ENCODE measurements around the gene STK38L. TPM values are rescaled to one million over a fixed set of nuclear protein-coding genes. Genes with fewer than 3 reads are reported as not detected.
A peak's percentile ranks its signal among the peaks of the same experiment; 100 is the strongest.

The STK38L gene
- total and polyA plus RNA-seq, 10 of the 15 experiments (the other 5 are each of a cell fraction or from before 2014, with no cell fraction given) = 43.0 to 154 (median 115) TPM

DNA sequence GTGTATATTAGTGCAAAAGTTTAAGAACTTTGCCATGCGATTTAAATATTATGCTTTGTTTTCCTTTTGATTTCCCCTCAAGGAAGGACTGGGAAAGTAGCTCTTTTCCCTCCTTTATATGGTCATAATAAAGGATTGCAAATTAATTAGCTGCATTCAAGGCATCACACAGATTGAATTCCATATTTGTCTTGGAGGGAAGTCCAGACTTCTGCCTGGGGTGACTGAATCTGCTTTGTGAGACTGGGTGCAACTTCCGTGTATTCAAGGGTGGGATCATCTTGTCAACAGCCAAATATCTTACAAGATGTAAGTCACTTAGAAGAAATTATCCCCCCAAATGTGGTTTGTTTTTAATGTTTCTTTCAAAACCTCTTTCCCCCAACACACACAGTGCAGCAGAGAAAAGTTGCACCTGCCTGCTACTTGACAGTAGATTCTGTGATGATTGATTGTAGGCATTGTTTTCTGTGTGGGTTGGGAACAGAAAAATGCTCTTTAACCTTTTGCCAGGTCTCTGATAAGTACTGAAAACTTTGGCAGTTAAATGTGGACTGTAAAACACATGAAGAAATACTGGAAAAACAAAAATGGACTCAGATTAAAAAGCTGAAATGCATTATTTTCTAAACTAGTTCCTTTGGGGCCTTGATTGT lies 28.4 kb downstream of the STK38L start:
- ChIA-PET SMC1A (ENCODE audit: uncharacterized antibody, unreplicated experiment) (interaction anchor here (0.7 to 4.7 kb wide), 18 partner anchors 9 to 94 kb away, joined by 3 to 47 read pairs (median 8); no protein-coding TSS in a partner anchor), POLR2A (interaction anchor here (0.6 to 3.6 kb wide), 8 partner anchors 12 to 48 kb away, joined by 3 to 26 read pairs (median 14); no protein-coding TSS in a partner anchor), RAD21 (ENCODE audit: unreplicated experiment) (interaction anchor here (0.9 to 2.2 kb wide), 12 partner anchors 10 to 250 kb away, joined by 3 to 20 read pairs (median 6); partner anchors contain the start of gene MED21), CTCF (interaction anchor here (1.3 to 1.8 kb wide), 12 partner anchors 8 to 92 kb away, joined by 3 to 9 read pairs (median 5); no protein-coding TSS in a partner anchor)
- H3K9me3 ChIP-seq (replicated peaks; ENCODE audit: control insufficient read depth, insufficient read depth, low read length) = peaks cover 3% of the 10 kb centered on the region
- peak; percentile 69 for ATAC-seq
- peak; percentile 78 for FAIRE-seq
- in situ Hi-C loops (cut with MboI) (no loop called here), intact Hi-C loops (cut with micrococcal nuclease; ENCODE audit: unreplicated experiment) (no loop called here)
- H2AFZ ChIP-seq (ENCODE audit: control insufficient read depth, low read depth, low read length) = no peak overlapping the region
- peaks cover 0 to 18% of the 10 kb centered on the region in 2 experiments; a peak in 2 of 4 replicates for H3K36me3 ChIP-seq (ENCODE audit: control insufficient read depth in 2 of 2, insufficient read depth in 2 of 2, low read length in 1 of 2)
- no peak overlapping the region for H3K27ac ChIP-seq (ENCODE audit: control insufficient read depth, insufficient read depth)
- peaks cover 16% of the 10 kb centered on the region for H3K4me1 ChIP-seq (ENCODE audit: control insufficient read depth, insufficient read depth, low read length)
- no peaks in the 10 kb centered on the region for H4K20me1 ChIP-seq (ENCODE audit: control insufficient read depth, insufficient read depth)
- 98% methylated on average over 2 of the region's 2 CpGs for WGBS (ENCODE audit: insufficient coverage, insufficient replicate concordance, low lambda C conversion rate, missing lambda C conversion rate)
- H3K9ac ChIP-seq (ENCODE audit: control insufficient read depth, insufficient read depth, low read length) = no peak overlapping the region
- DNase-seq (ENCODE audit: low read depth, low spot score) = no peak
- BruUV-seq (replicated peaks) = no TSS peak
- H3K4me2 ChIP-seq (ENCODE audit: control insufficient read depth, insufficient read depth) = peak overlapping the region; percentile 39; the same call in 1 of the 2 replicates
- H3K4me3 ChIP-seq = no peak overlapping the region
- H3K27me3 ChIP-seq (replicated peaks in 1 of 2; ENCODE audit: control insufficient read depth in 2 of 2, insufficient read depth in 2 of 2, low read length in 1 of 2) = no peaks in the 10 kb centered on the region
- peaks cover 77% of the 10 kb centered on the region for H3K79me2 ChIP-seq (ENCODE audit: control insufficient read depth, insufficient read depth, low read length)
- TF ChIP-seq EP300 (IDR thresholded peaks at IDR 0.05; ENCODE audit: borderline replicate concordance in 1 of 2, control insufficient read depth in 1 of 2, low read depth in 2 of 2, low read length in 2 of 2) (peak in 1 of 2 experiments; percentile 34; a peak in 1 of 4 replicates), ZNF622 (IDR thresholded peaks at IDR 0.05) (no peak), FOS (IDR thresholded peaks at IDR 0.05; ENCODE audit: borderline replicate concordance, extremely low read depth, insufficient read length) (no peak), MTA3 (IDR thresholded peaks at IDR 0.05; ENCODE audit: borderline replicate concordance, low read length) (no peak), NR2F1 (conservative IDR thresholded peaks at IDR 0.05) (peak; percentile 80), EGR1 (IDR thresholded peaks at IDR 0.05; ENCODE audit: borderline replicate concordance in 1 of 2, low read depth in 2 of 2, low read length in 2 of 2) (no peak), FOXM1 (IDR thresholded peaks at IDR 0.05; ENCODE audit: low read depth, low read length) (no peak), IRF4 (IDR thresholded peaks at IDR 0.05; ENCODE audit: low read depth, low read length) (no peak), TCF12 (IDR thresholded peaks at IDR 0.05; ENCODE audit: low read depth, low read length) (0 out of 2 replicates have a peak, but pooled peaks have one; percentile 47), CHD2 (IDR thresholded peaks at IDR 0.05; ENCODE audit: borderline replicate concordance, low read depth, low read length) (no peak), SP1 (IDR thresholded peaks at IDR 0.05; ENCODE audit: low read depth, low read length) (no peak), POLR2A (IDR thresholded peaks at IDR 0.05; ENCODE audit: low read depth, low read length) (no peak), BHLHE40 (IDR thresholded peaks at IDR 0.05; ENCODE audit: borderline replicate concordance in 1 of 2, low read depth in 2 of 2, low read length in 1 of 2) (peak in 1 of 2 experiments; percentile 29; a peak in 1 of 4 replicates)
- TF ChIP-seq, protein P1, sequence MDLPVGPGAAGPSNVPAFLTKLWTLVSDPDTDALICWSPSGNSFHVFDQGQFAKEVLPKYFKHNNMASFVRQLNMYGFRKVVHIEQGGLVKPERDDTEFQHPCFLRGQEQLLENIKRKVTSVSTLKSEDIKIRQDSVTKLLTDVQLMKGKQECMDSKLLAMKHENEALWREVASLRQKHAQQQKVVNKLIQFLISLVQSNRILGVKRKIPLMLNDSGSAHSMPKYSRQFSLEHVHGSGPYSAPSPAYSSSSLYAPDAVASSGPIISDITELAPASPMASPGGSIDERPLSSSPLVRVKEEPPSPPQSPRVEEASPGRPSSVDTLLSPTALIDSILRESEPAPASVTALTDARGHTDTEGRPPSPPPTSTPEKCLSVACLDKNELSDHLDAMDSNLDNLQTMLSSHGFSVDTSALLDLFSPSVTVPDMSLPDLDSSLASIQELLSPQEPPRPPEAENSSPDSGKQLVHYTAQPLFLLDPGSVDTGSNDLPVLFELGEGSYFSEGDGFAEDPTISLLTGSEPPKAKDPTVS (IDR thresholded peaks at IDR 0.05; ENCODE audit: low read depth, low read length) = no peak
- TF ChIP-seq, protein P2, sequence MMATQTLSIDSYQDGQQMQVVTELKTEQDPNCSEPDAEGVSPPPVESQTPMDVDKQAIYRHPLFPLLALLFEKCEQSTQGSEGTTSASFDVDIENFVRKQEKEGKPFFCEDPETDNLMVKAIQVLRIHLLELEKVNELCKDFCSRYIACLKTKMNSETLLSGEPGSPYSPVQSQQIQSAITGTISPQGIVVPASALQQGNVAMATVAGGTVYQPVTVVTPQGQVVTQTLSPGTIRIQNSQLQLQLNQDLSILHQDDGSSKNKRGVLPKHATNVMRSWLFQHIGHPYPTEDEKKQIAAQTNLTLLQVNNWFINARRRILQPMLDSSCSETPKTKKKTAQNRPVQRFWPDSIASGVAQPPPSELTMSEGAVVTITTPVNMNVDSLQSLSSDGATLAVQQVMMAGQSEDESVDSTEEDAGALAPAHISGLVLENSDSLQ (IDR thresholded peaks at IDR 0.05) = peak; percentile 87
- TF ChIP-seq, protein P3, sequence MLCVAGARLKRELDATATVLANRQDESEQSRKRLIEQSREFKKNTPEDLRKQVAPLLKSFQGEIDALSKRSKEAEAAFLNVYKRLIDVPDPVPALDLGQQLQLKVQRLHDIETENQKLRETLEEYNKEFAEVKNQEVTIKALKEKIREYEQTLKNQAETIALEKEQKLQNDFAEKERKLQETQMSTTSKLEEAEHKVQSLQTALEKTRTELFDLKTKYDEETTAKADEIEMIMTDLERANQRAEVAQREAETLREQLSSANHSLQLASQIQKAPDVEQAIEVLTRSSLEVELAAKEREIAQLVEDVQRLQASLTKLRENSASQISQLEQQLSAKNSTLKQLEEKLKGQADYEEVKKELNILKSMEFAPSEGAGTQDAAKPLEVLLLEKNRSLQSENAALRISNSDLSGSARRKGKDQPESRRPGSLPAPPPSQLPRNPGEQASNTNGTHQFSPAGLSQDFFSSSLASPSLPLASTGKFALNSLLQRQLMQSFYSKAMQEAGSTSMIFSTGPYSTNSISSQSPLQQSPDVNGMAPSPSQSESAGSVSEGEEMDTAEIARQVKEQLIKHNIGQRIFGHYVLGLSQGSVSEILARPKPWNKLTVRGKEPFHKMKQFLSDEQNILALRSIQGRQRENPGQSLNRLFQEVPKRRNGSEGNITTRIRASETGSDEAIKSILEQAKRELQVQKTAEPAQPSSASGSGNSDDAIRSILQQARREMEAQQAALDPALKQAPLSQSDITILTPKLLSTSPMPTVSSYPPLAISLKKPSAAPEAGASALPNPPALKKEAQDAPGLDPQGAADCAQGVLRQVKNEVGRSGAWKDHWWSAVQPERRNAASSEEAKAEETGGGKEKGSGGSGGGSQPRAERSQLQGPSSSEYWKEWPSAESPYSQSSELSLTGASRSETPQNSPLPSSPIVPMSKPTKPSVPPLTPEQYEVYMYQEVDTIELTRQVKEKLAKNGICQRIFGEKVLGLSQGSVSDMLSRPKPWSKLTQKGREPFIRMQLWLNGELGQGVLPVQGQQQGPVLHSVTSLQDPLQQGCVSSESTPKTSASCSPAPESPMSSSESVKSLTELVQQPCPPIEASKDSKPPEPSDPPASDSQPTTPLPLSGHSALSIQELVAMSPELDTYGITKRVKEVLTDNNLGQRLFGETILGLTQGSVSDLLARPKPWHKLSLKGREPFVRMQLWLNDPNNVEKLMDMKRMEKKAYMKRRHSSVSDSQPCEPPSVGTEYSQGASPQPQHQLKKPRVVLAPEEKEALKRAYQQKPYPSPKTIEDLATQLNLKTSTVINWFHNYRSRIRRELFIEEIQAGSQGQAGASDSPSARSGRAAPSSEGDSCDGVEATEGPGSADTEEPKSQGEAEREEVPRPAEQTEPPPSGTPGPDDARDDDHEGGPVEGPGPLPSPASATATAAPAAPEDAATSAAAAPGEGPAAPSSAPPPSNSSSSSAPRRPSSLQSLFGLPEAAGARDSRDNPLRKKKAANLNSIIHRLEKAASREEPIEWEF (IDR thresholded peaks at IDR 0.05; ENCODE audit: insufficient replicate concordance, low read depth, low read length) = no peak

Measured in GM12878 (cell line).